Measurements from ENCODE around the gene ZER1. TPM values are rescaled to one million over a fixed set of nuclear protein-coding genes. Genes with fewer than 3 reads are reported as not detected.

The ZER1 gene
- total RNA-seq, 4 donors from 2014 or later: 63.6 to 115 (median 105) TPM

DNA sequence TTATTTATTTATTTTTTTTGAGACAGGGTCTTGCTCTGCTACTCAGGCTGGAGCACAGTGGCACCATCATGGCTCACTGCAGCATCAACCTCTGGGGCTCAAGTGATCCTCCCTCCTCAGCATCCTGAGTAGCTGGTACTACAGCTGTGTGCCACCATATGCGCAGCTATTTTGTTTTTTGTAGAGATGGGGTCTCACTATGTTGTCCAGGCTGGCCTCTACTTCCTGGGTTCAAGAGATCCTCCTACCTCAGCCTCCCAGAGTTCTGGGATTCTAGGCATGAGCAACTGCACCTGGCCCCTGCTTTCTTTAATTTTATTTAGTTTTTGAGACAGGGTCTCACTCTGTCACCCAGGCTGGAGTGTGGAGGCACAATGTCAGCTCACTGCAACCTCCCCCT is 28.3 kb downstream of the ZER1 start:
- no peaks in the 10 kb centered on the region for H3K9me3 ChIP-seq
- H3K4me1 ChIP-seq: no peaks in the 10 kb centered on the region
- DNase-seq (no peak), ATAC-seq (no peak)
- intact Hi-C loops (cut with DNase I; ENCODE audit: low total_unique reads) (no loop called here), in situ Hi-C loops (cut with MboI; ENCODE audit: low sequenced_read_pairs in 4 of 4) (no loop called here)
- H3K36me3 ChIP-seq: peaks cover 0 to 60% of the 10 kb centered on the region in 2 donors
- no peaks in the 10 kb centered on the region for H3K27me3 ChIP-seq
- TF ChIP-seq POLR2A (IDR thresholded peaks at IDR 0.05): no peak
- TF ChIP-seq, protein P1, sequence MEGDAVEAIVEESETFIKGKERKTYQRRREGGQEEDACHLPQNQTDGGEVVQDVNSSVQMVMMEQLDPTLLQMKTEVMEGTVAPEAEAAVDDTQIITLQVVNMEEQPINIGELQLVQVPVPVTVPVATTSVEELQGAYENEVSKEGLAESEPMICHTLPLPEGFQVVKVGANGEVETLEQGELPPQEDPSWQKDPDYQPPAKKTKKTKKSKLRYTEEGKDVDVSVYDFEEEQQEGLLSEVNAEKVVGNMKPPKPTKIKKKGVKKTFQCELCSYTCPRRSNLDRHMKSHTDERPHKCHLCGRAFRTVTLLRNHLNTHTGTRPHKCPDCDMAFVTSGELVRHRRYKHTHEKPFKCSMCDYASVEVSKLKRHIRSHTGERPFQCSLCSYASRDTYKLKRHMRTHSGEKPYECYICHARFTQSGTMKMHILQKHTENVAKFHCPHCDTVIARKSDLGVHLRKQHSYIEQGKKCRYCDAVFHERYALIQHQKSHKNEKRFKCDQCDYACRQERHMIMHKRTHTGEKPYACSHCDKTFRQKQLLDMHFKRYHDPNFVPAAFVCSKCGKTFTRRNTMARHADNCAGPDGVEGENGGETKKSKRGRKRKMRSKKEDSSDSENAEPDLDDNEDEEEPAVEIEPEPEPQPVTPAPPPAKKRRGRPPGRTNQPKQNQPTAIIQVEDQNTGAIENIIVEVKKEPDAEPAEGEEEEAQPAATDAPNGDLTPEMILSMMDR (IDR thresholded peaks at IDR 0.05 in 4 of 5, conservative IDR thresholded peaks at IDR 0.05 in 1 of 5): no peak
- no peak overlapping the region for H3K4me3 ChIP-seq
- H3K27ac ChIP-seq: no peak overlapping the region

DNA sequence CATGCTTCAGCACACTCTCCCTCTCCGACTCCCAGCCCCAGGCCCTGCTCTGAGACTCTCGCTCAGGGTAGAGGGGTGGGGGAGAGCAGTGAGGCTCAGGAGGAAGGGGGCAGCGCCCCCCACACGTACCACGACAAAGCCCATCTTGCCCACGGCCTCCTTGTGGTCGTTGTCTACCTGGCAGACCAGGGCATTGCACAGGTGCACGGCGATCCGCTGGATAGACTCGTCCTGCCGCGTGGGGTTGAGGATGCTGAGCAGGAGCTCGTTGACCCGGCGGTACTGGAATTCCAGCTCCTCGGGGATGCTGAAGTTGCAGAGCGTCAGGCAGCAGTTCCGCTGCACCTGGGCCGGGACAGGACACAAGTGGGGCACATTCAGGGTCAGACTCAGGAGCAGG is 29.3 kb downstream of the ZER1 start:
- ATAC-seq (no peak), DNase-seq (no peak)
- H3K4me1 ChIP-seq: no peaks in the 10 kb centered on the region
- no peak overlapping the region for H3K27ac ChIP-seq
- H3K9me3 ChIP-seq: no peaks in the 10 kb centered on the region
- H3K4me3 ChIP-seq: no peak overlapping the region
- peaks cover 0 to 54% of the 10 kb centered on the region in 2 donors for H3K36me3 ChIP-seq
- in situ Hi-C loops (cut with MboI; ENCODE audit: low sequenced_read_pairs in 4 of 4): no loop called here
- no peaks in the 10 kb centered on the region for H3K27me3 ChIP-seq
- intact Hi-C loops (cut with DNase I; ENCODE audit: low total_unique reads): no loop called here
- TF ChIP-seq POLR2A (IDR thresholded peaks at IDR 0.05): no peak
- TF ChIP-seq, protein P1 (IDR thresholded peaks at IDR 0.05 in 4 of 5, conservative IDR thresholded peaks at IDR 0.05 in 1 of 5): no peak

DNA sequence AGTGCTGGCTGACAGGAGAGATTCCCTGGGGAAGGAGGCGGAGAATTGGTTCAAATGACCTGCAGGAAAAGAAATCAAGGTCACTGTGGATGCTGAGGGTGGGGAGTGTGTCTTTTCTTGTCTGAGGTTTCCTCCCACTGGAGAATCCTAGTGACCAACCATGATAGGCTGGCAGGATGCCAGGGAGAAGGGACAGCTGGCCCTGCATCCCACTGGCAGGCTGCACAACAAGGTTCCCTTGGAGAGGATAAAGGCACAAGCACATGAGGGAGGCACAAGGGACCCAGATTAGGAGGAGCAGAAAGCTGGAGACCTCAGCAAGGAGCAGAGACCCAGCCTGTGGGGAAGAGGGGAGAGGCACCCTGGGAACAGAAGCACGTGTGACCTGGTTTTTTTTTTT is 36.4 kb downstream of the ZER1 start:
- in situ Hi-C loops (cut with MboI; ENCODE audit: low sequenced_read_pairs in 4 of 4) (no loop called here), intact Hi-C loops (cut with DNase I; ENCODE audit: low total_unique reads) (loop anchor here (10.0 kb wide), 1 partner anchor 1101 kb away; no protein-coding TSS in a partner anchor)
- H3K4me3 ChIP-seq: no peak overlapping the region
- no peaks in the 10 kb centered on the region for H3K27me3 ChIP-seq
- H3K36me3 ChIP-seq: peaks cover 5 to 59% of the 10 kb centered on the region in 2 donors
- no peak for DNase-seq
- no peaks in the 10 kb centered on the region for H3K9me3 ChIP-seq
- no peak overlapping the region for H3K27ac ChIP-seq
- ATAC-seq: no peak
- no peaks in the 10 kb centered on the region for H3K4me1 ChIP-seq
- no peak for TF ChIP-seq POLR2A (IDR thresholded peaks at IDR 0.05)
- TF ChIP-seq, protein P1 (IDR thresholded peaks at IDR 0.05 in 4 of 5, conservative IDR thresholded peaks at IDR 0.05 in 1 of 5): no peak

DNA sequence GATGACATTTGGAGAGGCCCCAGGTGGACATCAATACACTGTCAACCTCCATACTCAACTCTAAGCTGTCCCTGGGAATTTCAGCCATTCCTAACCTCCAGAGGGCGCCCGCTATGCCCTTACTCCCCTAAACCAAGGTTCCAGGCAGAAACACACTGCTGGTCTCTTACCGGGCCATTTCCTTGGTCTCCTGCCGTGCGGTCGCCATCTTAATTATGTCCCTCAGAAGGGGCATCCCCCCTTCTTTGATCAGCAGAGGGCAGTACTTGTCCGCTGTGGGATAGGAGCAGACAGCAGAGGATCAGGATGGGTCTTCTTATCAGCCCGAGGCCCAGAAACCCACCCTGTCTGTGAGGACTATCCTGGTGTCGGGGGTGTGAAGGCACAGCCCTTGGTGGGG is 38.5 kb downstream of the ZER1 start:
- H3K27ac ChIP-seq: peak overlapping the region in 1 of 4 donors; percentile 44
- H3K4me1 ChIP-seq: no peaks in the 10 kb centered on the region
- H3K36me3 ChIP-seq: peaks cover 5 to 42% of the 10 kb centered on the region in 2 donors
- TF ChIP-seq POLR2A (IDR thresholded peaks at IDR 0.05): no peak
- TF ChIP-seq, protein P1 (IDR thresholded peaks at IDR 0.05 in 4 of 5, conservative IDR thresholded peaks at IDR 0.05 in 1 of 5): peak in 4 of 5 experiments; percentile 22 to 55 (median 40)
- no peak overlapping the region for H3K4me3 ChIP-seq
- H3K27me3 ChIP-seq: no peaks in the 10 kb centered on the region
- in situ Hi-C loops (cut with MboI; ENCODE audit: low sequenced_read_pairs in 4 of 4) (no loop called here), intact Hi-C loops (cut with DNase I; ENCODE audit: low total_unique reads) (loop anchor here (10.0 kb wide), 1 partner anchor 1098 kb away; no protein-coding TSS in a partner anchor)
- ATAC-seq (peak; percentile 76 to 82), DNase-seq (peak in 1 of 2 donors; percentile 53)
- H3K9me3 ChIP-seq: no peaks in the 10 kb centered on the region

DNA sequence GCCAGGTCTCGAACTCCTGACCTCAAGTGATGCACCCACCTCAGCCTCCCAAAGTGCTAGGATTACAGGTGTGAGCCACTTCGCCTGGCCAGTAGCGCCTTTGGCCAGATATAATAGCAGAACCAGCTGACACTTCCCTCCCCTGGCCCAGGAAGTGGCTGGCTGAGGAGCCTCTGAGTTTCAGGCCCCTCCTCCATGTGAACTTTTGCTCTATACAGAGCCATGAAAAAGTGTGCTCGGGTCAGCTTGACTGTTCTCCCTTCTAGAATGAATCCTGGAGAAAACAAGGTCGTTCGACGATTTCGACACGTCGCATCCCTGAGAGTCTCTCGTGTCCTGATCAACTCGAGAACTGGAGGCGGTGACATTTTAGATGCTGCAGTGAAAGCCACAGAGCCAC is 39.2 kb downstream of the ZER1 start:
- Histone ChIP-seq H3K36me3 (peaks cover 5 to 42% of the 10 kb centered on the region in 2 donors), H3K4me1 (no peaks in the 10 kb centered on the region), H3K27ac (no peak overlapping the region), H3K4me3 (no peak overlapping the region), H3K27me3 (no peaks in the 10 kb centered on the region), H3K9me3 (no peaks in the 10 kb centered on the region)
- intact Hi-C loops (cut with DNase I; ENCODE audit: low total_unique reads): loop anchor here (10.0 kb wide), 1 partner anchor 1098 kb away; no protein-coding TSS in a partner anchor
- in situ Hi-C loops (cut with MboI; ENCODE audit: low sequenced_read_pairs in 4 of 4): no loop called here
- ATAC-seq: no peak
- no peak for DNase-seq
- no peak for TF ChIP-seq POLR2A (IDR thresholded peaks at IDR 0.05)
- TF ChIP-seq, protein P1 (IDR thresholded peaks at IDR 0.05 in 4 of 5, conservative IDR thresholded peaks at IDR 0.05 in 1 of 5): no peak

All from gastrocnemius medialis (tissue), 4 donors.